Retina (tissue), 1 donor: ENCODE results near the gene PPRC1.

ENCODE experiments used
- DNase-seq: peaks from one replicate; pipeline ENCODE4 v3.0.0-alpha.2; 2016

The PPRC1 gene

GRCh38 chr10:102132563-102133372 is at the start of gene PPRC1:
Gene PPRC1, plus strand, starts transcription at chr10:102133040. Its CDS starts 29 bp downstream, at chr10:102133069.
- peak; percentile 100 for DNase-seq

GRCh38 chr10:102083541-102083940 is 49.3 kb upstream of the PPRC1 start:
- DNase-seq = no peak

- DNase-seq = no peak
These were observed 47.5 kb upstream of the PPRC1 start for GRCh38 chr10:102085336-102085735.

- DNase-seq = no peak
These were observed 46.6 kb upstream of the PPRC1 start for GRCh38 chr10:102086196-102086595.

GRCh38 chr10:102090772-102091171 is 42.1 kb upstream of the PPRC1 start:
- DNase-seq = no peak

- no peak for DNase-seq
These were observed 36.4 kb upstream of the PPRC1 start for GRCh38 chr10:102096449-102096848.

GRCh38 chr10:102101152-102101551 is 31.7 kb upstream of the PPRC1 start:
- DNase-seq = no peak

- no peak for DNase-seq
These were observed 30.4 kb upstream of the PPRC1 start for GRCh38 chr10:102102421-102102820.

GRCh38 chr10:102106998-102107397 is 25.8 kb upstream of the PPRC1 start:
- no peak for DNase-seq

GRCh38 chr10:102109166-102110116 is 23.4 kb upstream of the PPRC1 start:
- DNase-seq = no peak

GRCh38 chr10:102111276-102111675 is 21.6 kb upstream of the PPRC1 start:
- no peak for DNase-seq

- no peak for DNase-seq
These were observed 20.5 kb upstream of the PPRC1 start for GRCh38 chr10:102112210-102112817.

GRCh38 chr10:102113261-102113955 is 19.4 kb upstream of the PPRC1 start:
- no peak for DNase-seq

- peak; percentile 63 for DNase-seq
These were observed 18.6 kb upstream of the PPRC1 start for GRCh38 chr10:102113956-102114857.

- peak; percentile 90 for DNase-seq
These were observed 17.8 kb upstream of the PPRC1 start for GRCh38 chr10:102114861-102115618.

- DNase-seq = no peak
These were observed 17.1 kb upstream of the PPRC1 start for GRCh38 chr10:102115775-102116174.

- DNase-seq = no peak
These were observed 16.2 kb upstream of the PPRC1 start for GRCh38 chr10:102116656-102117055.

- peak; percentile 96 for DNase-seq
These were observed 15.3 kb upstream of the PPRC1 start for GRCh38 chr10:102117391-102118159.

GRCh38 chr10:102118867-102119266 is 14.0 kb upstream of the PPRC1 start:
- peak; percentile 52 for DNase-seq
